Activated B cell treated with CpG ODN at 0.5 μM for 24 hours (primary cell): Measurements from ENCODE around the gene TKTL1. TPM values are rescaled to one million over a fixed set of nuclear protein-coding genes. Genes with fewer than 3 reads are reported as not detected.

Source experiments
- ATAC-seq: fragments of 200-7000 bp; cut with Tn5 transposase; one replicate; pipeline ENCODE4 v1.10.0; 2021; ENCODE audit warnings: low read depth, mild to moderate bottlenecking, moderate library complexity
- CTCF ChIA-PET: fragments of 350-600 bp; sonication (Branson Sonifier 250); formaldehyde crosslinking; loops from one replicate; lab custom pipeline; 2021; ENCODE audit warnings: antibody characterized with exemption; lab: Charles Lee
- POLR2A ChIA-PET: fragments of 350-600 bp; sonication (Branson Sonifier 250); formaldehyde crosslinking; loops from one replicate; lab custom pipeline; 2021; ENCODE audit warnings: antibody characterized with exemption; lab: Charles Lee
- DNase-seq: peaks from one replicate; pipeline ENCODE4 v3.0.0; 2022
- H3K27ac Mint-ChIP-seq: one replicate; pipeline ENCODE4 v1.8.0; 2020; ENCODE audit warnings: mixed read lengths
- H3K27me3 Mint-ChIP-seq: one replicate; pipeline ENCODE4 v1.8.0; 2021; ENCODE audit warnings: mixed read lengths
- H3K36me3 Mint-ChIP-seq: one replicate; pipeline ENCODE4 v1.8.0; 2021; ENCODE audit warnings: low read depth, mixed read lengths
- H3K4me1 Mint-ChIP-seq: one replicate; pipeline ENCODE4 v1.8.0; 2021; ENCODE audit warnings: mixed read lengths
- H3K4me3 Mint-ChIP-seq: one replicate; pipeline ENCODE4 v1.8.0; 2020; ENCODE audit warnings: mild to moderate bottlenecking, mixed read lengths
- H3K9me3 Mint-ChIP-seq: one replicate; pipeline ENCODE4 v1.8.0; 2020; ENCODE audit warnings: mixed read lengths
- intact Hi-C: fragments of 100-400 bp; cut with micrococcal nuclease; formaldehyde crosslinking; loops from one replicate; pipeline ENCODE4 v1.15.1; 2024
- total RNA-seq: library from RNA; stranded (reverse); gene quantifications from 2 replicates; pipeline ENCODE4 v1.2.3, GENCODE V29; 2022
- TF ChIP-seq, protein P1 (sequence below): fragments of 200-600 bp; IDR thresholded peaks from one replicate; pipeline ENCODE4 v1.8.0; 2022; ENCODE audit warnings: antibody characterized with exemption, mild to moderate bottlenecking

Gene TKTL1
- total RNA-seq, 1 donor from 2014 or later = not detected

DNA sequence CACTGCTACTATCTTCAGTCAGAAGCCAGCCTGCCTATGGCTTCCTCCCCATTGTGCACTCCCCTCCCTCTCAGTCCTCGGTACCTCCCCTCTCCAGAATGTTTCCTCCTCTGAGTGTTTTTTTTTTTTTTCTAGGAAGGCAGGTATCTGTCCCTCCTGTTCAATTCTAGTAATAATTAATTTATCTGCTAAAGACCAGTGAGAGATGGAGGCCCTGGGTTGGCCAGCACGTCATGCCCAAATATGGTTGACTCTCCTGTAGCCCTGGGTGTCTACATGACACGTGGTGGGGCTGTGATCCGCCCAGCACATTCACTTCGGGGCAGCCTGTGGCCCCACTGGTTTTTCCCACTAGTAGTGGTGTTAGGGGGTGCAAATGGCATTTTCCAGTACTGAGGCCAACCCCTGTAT lies 77.0 kb downstream of the TKTL1 start:
- no peak for ATAC-seq
- Mint-ChIP-seq H3K4me3 (peak overlapping the region; percentile 46), H3K4me1 (peaks cover 31% of the 10 kb centered on the region), H3K36me3 (peaks cover 5% of the 10 kb centered on the region), H3K27ac (no peak overlapping the region), H3K9me3 (no peaks in the 10 kb centered on the region), H3K27me3 (no peaks in the 10 kb centered on the region)
- TF ChIP-seq, protein P1, sequence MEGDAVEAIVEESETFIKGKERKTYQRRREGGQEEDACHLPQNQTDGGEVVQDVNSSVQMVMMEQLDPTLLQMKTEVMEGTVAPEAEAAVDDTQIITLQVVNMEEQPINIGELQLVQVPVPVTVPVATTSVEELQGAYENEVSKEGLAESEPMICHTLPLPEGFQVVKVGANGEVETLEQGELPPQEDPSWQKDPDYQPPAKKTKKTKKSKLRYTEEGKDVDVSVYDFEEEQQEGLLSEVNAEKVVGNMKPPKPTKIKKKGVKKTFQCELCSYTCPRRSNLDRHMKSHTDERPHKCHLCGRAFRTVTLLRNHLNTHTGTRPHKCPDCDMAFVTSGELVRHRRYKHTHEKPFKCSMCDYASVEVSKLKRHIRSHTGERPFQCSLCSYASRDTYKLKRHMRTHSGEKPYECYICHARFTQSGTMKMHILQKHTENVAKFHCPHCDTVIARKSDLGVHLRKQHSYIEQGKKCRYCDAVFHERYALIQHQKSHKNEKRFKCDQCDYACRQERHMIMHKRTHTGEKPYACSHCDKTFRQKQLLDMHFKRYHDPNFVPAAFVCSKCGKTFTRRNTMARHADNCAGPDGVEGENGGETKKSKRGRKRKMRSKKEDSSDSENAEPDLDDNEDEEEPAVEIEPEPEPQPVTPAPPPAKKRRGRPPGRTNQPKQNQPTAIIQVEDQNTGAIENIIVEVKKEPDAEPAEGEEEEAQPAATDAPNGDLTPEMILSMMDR = no peak
- ChIA-PET POLR2A (interaction anchor here (0.9 to 2.3 kb wide), 5 partner anchors 25 to 175 kb away, joined by 3 to 19 read pairs (median 5); partner anchors contain the start of genes DNASE1L1, IKBKG, RPL10 and SLC10A3), CTCF (interaction anchor here (0.7 to 2.5 kb wide), 12 partner anchors 11 to 170 kb away, joined by 3 to 10 read pairs (median 4); partner anchors contain the start of gene SLC10A3)
- intact Hi-C loops = loop anchor here (5.0 to 10.0 kb wide), 3 partner anchors 142 to 648 kb away; partner anchors contain the start of genes ABCD1, BCAP31, FAM3A and MECP2
- no peak for DNase-seq

GRCh38 chrX:154373340-154374306 lies 78.0 kb downstream of the TKTL1 start:
- Mint-ChIP-seq H3K27ac (no peak overlapping the region), H3K4me1 (peaks cover 24% of the 10 kb centered on the region), H3K4me3 (peak overlapping the region; percentile 62), H3K36me3 (peaks cover 2% of the 10 kb centered on the region), H3K27me3 (no peaks in the 10 kb centered on the region), H3K9me3 (no peaks in the 10 kb centered on the region)
- ATAC-seq = no peak
- CTCF ChIA-PET = interaction anchor here (0.7 to 2.5 kb wide), 15 partner anchors 10 to 169 kb away, joined by 3 to 10 read pairs (median 4); partner anchors contain the start of gene SLC10A3
- TF ChIP-seq, protein P1 = no peak
- no peak for DNase-seq
- POLR2A ChIA-PET = interaction anchor here (0.5 to 2.3 kb wide), 9 partner anchors 10 to 448 kb away, joined by 3 to 19 read pairs (median 4); partner anchors contain the start of genes ARHGAP4, DNASE1L1, IKBKG and RPL10
- intact Hi-C loops = loop anchor here (5.0 to 10.0 kb wide), 3 partner anchors 141 to 649 kb away; partner anchors contain the start of genes ABCD1, BCAP31, FAM3A and MECP2

GRCh38 chrX:154374313-154375155 lies 78.9 kb downstream of the TKTL1 start, which contains the start of gene FLNA:
FLNA (minus strand) TSS chrX:154374634; CDS start chrX:154371245, 3,389 bp downstream.
- intact Hi-C loops = loop anchor here (5.0 to 10.0 kb wide), 3 partner anchors 140 to 650 kb away; partner anchors contain the start of genes ABCD1, BCAP31, FAM3A and MECP2
- CTCF ChIA-PET = interaction anchor here (1.0 to 2.5 kb wide), 6 partner anchors 24 to 168 kb away, joined by 3 to 6 read pairs (median 4); no protein-coding TSS in a partner anchor
- Mint-ChIP-seq H3K4me1 (peaks cover 24% of the 10 kb centered on the region), H3K36me3 (peaks cover 2% of the 10 kb centered on the region), H3K4me3 (peak within 1 kb of the TSS; percentile 62), H3K27me3 (no peaks in the 10 kb centered on the region), H3K9me3 (no peaks in the 10 kb centered on the region), H3K27ac (no peak within 1 kb of the TSS)
- DNase-seq = peak; percentile 35
- POLR2A ChIA-PET = interaction anchor here (0.5 to 2.3 kb wide), 4 partner anchors 20 to 449 kb away, joined by 3 to 19 read pairs (median 4); partner anchors contain the start of genes ARHGAP4 and RPL10
- TF ChIP-seq, protein P1 = no peak
- ATAC-seq = no peak

- no peak for ATAC-seq
- POLR2A ChIA-PET = interaction anchor here (1.8 kb wide), 1 partner anchor 450 kb away, joined by 4 read pairs; the partner anchor contains the start of gene ARHGAP4
- no peak for DNase-seq
- TF ChIP-seq, protein P1 = no peak
- peaks cover 28% of the 10 kb centered on the region for H3K4me1 Mint-ChIP-seq
- no peaks in the 10 kb centered on the region for H3K27me3 Mint-ChIP-seq
- H3K4me3 Mint-ChIP-seq = no peak overlapping the region
- no peaks in the 10 kb centered on the region for H3K9me3 Mint-ChIP-seq
- no peak overlapping the region for H3K27ac Mint-ChIP-seq
- H3K36me3 Mint-ChIP-seq = peaks cover 3% of the 10 kb centered on the region
- intact Hi-C loops = loop anchor here (10.0 kb wide), 2 partner anchors 140 to 650 kb away; partner anchors contain the start of genes ABCD1, BCAP31 and FAM3A
- CTCF ChIA-PET = interaction anchor here (2.5 kb wide), 1 partner anchor 167 kb away, joined by 6 read pairs; no protein-coding TSS in a partner anchor
Observed at GRCh38 chrX:154375156-154375504, 79.5 kb downstream of the TKTL1 start.
